Stimulated activated CD4-positive, alpha-beta T cell treated with anti-CD3 and anti-CD28 coated beads, Interleukin-15, amount 100 ng/mL, for 1 hour (primary cell): ENCODE measurements around the gene C19orf25.
"Not testable (repeated sequence)": the region's sequence is repeated elsewhere in the genome, so short reads cannot be mapped to it uniquely, and the experiment has no call there.

ENCODE experiments used
- DNase-seq, 2 donors: peaks; one replicate each; pipeline ENCODE4 v3.0.0-alpha.2; 2020; ENCODE audit warnings: low read depth in 1 of 2, low spot score in 1 of 2

C19orf25 gene

DNA sequence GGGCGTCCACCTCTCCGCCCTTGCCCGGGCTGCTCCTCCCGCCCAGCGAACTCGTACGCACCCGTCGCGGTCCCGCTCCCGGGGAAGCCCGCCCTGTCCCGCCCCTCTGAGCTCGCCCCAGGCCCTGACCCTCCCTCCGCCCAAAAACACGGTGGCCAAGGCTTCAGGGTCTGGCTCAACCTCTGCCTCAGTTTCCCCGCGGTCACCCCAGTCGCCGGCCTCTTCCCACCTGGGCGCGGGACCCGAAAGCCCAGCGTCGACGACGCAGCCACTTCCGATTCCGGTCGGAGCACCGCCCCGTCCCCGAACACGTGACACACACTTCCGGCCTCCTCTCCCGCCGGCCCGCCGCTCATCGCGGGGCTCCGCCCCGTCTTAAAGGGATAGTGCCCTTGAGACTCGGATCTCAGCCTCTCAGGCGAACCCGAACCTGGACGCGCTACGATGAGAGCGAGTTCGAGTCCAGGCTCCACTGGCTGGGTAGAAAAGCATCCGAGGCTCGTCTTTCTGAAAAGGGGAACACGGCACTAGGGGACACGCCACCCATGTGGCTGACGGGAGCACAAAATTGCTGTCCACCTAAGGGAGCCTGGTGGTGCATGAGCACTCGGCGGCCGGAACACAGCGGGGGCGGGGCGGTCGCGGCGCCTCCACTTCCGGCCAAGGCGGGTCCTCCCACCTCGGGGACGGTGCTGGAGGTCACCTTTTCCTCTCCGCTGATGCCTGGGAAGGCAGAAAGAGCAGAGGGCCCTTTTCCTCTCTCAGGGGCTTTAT, at the start of gene C19orf25:
Gene C19orf25, minus strand, starts transcription at position 282 of the 774 bp plus-strand sequence. CDS start 312 bp downstream, outside the sequence.
- peak; percentile 79 to 89 for DNase-seq

DNA sequence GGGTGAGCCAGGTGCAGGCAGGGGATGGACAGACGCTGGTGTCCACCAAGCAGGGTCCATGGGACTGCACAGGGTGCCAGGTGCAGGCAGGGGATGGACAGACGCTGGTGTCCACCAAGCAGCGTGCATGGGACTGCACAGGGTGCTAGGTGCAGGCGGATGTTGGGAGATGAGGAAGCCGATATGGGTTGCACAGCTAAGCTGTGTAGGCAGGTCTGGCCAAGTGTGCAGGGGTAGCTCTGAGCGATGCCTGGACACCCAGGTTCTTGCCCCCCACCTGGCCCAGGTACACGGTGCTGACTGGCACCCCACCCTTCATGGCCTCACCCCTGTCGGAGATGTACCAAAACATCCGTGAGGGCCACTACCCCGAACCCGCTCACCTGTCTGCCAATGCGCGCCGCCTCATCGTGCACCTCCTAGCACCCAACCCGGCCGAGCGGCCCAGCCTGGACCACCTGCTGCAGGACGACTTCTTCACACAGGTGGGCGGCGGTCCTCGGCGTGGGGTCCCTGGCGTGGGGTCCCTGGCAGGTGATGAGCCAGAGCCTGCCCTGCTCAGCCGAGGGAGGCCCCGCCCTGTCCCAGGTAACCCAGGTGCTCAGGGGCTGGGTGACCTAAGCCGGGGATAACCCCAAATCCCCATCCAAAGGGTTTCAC, 48.8 kb upstream of the C19orf25 start:
- DNase-seq, result no peak

DNA sequence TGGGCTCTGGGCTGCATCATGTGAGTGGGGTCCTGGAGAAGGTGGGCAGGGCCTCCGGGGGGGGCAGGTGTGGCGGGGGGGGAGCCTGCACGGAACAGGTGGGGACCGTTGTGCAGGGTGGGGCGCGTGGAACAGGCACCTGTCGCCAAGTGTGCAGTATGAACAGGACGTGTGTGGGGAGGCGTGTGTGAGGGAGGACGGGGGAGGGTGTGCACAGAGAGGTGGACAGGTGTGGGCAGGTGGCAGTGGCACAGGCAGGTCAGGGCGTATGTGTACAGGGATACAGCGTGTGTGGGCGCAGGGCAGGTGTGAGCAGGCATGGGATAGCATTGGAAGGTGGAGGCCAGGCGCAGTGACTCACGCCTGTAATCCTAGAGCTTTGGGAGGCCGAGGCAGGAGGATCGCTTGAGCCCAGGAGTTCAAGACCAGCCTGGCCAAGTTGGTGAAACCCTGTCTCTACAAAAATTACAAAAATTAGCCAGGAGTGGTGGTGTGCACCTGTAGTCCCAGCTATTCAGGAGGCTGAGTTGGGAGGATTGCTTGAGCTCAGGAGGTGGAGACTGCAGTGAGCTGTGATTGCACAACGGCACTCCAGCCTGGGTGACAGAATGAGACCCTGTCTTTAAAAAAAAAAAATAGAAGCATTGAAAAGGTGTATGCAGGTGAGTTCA, 48.1 kb upstream of the C19orf25 start:
- DNase-seq, result no peak

DNA sequence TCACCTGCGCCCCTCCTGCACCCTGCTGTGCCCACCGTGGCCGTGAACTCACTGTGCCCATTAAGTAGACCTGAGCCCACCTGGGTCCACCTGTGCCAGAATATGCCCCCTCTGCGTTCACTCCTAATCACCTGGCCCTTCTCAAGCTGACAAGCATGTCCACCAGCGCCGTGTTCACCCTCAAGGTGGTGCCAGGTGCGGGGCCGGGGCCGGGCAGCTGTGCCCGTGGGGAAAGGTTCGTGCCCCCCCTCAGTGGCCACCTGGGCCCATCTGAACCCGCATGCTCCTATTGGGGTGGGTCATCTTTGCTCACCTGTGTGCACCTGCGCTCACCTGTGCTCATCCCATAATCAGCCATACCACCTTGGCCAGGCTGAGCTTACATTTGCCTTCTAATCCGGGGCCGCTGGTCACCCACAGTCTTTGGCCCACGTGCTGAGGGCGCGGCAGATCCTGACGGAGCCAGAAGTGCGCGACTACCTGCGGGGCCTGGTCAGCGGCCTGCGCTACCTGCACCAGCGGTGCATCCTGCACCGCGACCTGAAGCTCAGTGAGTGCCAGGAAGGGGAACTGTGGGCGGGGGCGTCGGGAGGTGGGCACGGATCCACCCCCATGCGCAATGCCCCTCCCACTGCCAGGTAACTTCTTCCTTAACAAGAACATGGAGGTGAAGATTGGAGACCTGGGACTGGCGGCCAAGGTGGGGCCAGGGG, 47.2 kb upstream of the C19orf25 start:
- DNase-seq, result no peak

DNA sequence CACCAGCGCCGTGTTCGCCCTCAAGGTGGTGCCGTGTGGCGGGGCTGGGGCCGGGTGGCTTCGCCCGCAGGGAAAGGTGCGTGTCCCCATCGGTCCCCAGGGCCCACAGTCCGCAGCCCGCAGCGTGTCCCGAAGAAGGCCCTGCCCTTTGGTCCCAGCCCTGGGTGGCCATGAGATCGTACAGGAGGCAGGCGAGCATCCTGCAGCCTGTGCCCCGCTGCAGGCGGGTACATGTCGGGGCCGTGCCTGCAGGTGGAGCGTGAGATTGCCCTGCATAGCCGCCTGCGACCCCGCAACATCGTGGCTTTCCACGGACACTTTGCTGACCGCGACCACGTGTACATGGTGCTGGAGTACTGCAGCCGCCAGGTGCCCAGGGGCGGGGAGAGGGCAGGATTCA, 46.3 kb upstream of the C19orf25 start:
- no peak for DNase-seq

DNA sequence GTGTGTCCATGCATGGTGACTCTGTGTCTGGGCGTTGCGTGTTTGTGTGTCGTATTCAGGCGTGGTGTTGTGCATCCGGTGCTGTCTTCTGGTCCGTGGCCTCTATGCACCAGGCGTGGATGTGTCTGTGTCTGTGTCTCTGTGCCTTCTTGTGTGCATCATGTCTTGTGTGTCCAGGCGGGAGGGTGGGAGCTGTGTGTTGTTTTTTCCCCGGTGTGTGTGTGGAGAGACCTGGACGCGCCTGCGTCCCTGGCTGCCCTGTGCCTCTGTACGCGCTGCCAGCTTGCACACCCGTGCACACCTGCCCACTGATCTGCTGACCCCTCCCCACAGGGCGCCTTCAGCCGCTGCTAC, 45.9 kb upstream of the C19orf25 start:
- no peak for DNase-seq

DNA sequence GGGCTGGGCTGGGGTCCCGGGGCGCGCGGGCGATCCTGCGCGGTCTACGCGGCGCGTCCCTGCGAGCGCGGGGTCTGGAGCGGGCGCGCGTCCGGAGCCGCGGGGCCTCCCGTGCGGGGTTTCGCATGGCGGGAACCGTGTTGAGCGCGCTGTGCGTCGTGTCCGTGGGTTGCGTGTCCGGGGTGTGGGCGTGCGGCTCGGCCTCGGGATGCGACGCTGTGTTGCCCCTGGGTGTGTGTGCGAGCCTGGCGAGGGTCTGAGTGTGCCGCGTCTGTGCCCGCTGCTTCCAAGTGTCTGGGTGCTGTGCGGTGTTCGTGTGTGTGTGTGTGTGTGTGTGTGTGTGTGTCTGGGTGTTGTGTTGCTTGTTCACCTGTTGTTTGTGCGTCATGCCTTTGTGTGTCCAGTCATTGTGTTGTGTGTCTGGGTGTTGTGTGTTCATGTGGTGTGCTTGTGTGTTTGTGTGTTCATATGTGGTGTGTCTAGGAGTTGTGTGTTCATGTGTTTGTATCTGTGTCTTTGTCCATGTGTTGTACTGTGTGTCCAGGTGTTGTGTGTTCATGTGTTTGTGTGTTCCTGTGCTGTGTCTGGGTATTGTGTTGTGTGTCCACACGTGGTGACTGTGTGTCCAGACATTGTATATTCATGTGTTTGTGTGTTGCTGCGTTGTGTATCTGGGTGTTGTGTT, 45.4 kb upstream of the C19orf25 start:
- DNase-seq, result no peak

DNA sequence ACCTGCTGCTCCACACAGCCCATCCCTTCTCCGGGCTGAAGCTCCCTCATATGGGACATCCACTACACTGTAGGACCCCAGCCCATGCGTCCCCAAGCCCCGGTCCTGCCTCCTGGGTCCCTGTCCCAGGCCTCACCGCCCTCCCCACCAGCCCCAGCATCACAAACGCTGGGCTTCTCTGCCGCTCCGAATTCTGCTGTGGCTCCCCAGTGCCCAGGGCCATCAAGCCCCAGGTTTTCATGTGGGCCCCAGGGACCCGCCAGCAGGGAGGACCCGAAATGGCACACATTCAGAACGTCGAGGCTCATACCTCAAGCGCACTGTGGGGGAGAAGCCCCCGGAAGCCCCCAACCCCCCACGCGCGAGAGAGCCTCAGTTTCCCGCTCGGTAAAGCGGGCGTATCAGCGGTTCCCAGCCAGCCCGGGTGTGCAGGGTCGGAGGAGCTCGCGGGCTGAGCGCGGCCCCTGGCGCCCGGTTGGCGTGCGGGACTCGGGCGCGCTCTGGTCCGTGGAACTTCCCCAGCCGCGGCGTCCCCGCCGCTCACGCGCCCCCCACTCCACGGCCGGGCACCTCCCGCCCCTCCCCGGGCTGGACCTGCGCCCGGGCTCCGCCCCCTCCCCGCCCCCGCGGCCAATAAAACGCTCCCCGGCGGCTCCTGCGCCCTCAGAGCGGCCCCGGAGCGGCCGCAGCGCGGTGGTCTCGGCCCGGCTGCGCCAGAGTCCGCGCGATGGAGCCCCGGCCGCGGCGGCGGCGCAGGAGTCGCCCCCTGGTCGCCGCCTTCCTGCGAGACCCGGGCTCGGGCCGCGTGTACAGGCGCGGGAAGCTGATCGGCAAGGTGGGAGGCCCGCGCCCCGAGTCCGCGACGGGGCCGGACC, 44.6 kb upstream of the C19orf25 start, which contains the start of gene PLK5:
Gene PLK5, plus strand, starts transcription at position 666 of the 875 bp plus-strand sequence. CDS start 2,920 bp downstream, outside the sequence.
- DNase-seq, result no peak

DNA sequence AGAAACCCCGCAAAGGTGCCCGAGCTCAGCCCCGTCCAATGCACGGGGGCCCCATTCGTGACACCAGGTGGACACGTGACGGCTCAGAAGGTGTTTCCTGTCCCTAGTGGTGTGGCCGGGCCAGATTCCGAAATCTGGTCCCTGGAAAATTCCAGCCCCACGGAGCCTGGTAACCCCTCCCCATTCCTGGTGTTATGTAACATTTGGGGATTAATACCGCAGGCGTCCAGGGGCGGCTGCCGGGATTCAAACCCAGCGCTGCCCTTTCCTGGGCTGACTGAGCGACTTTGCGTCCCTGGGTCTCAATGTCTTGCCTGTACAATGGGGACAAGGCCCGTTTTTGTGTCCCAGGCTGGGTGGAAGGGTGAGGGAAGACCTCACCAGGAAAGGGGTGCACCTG, 43.8 kb upstream of the C19orf25 start:
- no peak for DNase-seq

DNA sequence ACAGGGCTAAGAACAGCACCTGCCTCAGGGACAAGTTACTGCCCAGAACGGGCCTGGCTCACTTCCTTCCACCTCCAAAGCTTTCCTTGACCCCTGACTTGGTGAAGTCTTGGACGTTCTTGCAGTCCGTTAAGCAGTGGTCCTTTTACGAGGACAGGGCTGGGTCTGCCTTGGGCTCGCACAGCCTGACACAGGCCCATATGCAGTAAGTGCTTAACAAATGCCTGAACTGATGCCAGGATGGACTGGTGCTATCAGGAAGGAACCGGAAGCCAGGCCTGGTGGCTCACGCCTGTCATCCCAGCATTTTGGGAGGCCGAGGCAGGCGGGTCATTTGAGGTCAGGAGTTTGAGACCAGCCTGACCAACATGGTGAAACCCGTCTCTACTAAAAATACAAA, 43.0 kb upstream of the C19orf25 start:
- DNase-seq, result no peak

DNA sequence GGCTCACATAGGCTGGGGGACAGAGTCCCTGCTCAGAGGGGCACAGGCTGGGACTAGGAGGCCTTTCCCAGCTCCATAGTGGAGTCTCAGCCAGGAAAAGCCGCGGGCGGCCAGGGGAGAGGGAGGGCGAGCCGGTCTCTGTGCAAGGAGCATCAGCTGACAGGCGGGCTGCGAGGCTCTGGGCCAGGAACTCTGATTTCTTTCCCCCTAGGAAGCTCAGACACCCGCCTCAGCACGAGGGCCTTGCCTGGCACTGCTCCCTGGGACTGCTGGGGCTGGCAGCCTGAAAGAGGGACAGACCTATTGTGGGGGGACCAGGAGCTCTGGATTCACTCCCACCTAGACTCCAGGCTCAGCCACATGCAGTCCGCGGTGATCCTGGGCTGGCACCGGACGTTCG, 42.6 kb upstream of the C19orf25 start:
- no peak for DNase-seq

DNA sequence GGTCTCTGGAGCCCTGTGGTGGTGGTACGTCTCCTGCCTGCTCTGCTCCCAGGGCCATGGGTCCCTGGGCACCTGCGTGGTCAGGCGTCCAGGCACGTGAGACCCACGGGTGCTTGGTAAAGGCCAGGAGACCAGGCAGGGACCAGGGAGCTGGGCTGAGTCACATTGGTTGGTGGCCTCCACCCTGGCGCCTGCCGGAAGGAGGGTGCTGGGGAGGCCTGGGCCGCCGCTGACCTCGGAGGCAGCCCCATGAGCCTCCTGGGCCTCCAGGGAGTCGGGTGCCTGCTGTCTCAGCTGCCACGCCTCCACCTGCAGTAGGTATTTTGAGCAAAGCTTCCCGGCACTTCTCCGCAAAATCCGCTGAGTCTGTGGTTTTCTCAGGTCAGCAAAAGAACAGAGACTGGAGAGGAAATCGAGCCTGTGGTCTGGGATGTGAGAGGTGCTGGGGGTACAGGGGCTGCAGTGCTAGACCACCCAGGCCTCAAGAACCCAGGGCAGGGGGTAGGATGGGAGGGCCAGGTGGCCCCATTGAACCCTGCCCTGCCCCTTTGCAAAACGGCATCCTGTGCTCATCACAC, 41.3 kb upstream of the C19orf25 start:
- DNase-seq, result no peak

DNA sequence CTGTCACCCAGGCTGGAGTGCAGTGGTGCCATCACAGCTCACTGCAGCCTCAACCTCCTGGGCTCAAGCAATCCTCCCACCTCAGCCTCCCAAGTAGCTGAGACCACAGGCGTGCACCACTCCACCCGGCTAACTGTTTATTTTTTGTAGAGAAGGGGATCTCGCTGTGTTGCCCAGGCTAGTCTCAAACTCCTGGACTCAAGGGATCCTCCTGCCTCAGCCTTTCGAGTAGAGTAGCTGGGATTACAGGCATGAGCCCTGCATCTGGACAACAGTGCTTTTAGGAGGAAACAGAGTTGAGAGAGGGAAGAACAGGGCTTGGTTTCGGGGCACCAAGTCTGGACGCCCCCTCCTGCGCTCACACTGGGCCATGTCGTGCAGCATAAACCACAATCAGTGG, 40.8 kb upstream of the C19orf25 start:
- not testable (repeated sequence) for DNase-seq

DNA sequence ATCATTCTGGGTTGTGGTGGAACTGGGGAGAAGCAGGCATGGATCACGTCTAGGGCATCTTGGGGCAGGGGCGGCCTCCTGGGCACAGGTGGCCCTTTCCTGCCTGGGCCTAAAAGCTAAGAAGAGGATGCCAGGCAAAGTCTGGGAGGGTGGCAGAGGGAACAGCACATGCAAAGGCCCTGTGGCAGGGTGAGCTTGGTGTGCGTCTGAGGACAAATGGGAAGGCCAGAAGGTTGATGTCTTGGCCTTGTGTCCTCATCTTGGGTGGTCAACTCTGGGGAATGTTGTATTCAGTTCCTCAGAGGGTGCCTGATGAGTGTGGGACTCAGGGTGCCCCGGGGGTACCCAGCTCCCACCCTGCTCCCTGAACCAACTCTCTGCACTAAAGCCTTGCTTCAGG, 39.5 kb upstream of the C19orf25 start:
- DNase-seq, result no peak

DNA sequence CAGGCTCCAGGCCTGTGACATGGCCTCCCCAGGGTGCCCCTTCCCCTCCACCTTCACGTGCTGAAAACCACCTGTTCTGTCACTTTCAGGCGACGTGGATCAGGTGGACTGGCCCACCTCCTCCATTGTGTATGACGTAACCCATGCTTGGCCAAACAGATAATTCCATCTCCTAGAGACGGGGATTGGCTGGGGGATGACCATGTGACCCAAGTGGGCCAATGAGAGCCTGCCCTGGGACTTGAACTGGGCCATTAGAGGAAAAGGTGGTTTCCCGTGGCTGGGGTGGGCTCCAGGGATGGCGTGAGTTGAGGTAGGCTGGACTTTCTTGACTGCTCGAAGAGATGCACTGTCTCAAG, 37.4 kb upstream of the C19orf25 start:
- DNase-seq, result no peak

DNA sequence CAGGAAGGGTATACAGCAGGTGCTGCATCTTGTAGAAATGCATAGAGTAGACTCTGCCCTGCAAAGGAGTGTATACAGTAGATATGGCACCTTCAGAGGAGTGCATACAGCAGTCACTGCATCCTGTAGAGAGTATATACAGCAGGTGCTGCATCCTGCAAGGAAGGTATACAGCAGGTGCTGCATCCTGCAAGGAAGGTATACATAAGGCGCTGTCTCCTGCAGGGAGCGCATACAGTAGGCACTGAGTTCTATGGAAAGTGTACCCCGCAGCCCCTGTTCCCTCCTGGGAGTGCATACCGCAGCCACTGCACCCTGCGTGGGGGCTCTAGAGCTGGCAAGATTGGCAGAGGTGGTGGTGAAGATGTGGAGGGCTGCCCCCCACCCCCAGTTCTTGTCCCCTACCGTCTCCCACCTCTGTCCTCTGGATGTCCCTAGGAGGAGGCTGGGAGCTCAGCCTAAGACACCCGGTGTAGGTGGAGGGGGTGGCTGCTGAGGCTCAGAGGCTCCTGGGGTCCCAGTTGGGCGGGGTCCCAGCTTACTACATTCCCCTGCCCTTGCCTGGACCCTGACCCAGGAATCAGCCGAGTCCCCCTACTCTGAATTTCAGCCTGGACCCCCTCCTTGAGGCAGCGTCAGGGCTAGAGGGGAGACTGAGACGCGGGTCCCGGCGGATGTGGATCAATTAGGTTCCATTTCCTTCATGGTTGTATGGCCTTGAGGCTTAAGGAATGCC, 36.1 kb upstream of the C19orf25 start:
- DNase-seq, result no peak

DNA sequence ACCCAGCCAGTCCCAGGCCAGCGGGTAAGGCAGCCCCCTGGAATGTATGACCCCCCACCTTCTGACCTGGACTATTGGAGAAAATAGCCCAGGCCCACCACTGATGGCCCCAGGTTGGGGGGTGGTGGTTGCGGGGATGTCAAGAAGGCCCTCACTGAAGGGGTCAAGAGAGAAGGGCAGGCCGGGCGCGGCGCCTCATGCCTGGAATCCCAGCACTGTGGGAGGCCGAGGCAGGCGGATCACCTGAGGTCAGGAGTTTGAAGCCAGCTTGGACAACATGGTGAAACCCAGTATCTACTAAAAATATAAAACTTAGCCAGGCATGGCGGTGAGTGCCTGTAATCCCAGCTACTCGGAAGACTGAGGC, 35.3 kb upstream of the C19orf25 start:
- DNase-seq, result no peak

DNA sequence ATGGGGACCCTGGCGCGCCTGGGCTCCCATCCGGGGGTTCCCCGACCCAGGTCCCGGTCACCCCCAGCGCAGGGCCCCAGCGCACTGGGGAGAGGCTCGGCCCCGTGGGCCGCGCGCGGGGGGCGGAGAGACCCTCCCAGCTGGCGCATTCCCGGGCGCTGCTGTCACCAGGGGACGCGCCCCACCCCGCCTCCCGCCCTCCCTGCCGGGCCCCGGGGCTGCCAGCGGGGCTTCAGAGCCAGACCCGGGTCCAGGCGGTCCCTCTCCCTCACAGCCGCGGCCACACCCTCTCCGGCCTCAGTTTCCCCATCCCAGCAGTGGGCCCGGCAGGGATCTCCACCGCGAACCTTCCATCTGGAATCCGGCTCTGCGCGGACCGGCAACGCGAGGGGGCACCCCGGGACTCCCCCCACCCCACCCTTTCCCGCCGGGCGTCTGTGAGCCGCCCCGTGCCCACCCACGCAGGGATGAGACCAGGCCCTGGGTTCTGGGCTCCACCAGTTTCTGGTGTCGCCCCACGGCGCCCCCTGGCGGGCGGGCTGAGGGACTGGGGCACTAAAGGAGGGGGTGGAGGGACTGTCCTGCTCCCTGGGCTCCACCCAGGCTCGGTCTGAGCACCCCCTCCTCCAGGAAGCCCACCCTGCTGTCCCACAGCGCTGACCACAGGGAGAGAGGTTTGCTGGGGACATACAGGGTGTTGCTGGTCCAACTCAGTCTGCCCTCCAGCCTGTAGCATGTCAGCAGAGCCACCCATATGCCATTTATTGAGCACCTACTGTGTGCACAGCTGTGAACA, 34.7 kb upstream of the C19orf25 start:
- peak; percentile 51 to 59 for DNase-seq
